ENCODE data around the gene INA. TPM values are rescaled to one million over a fixed set of nuclear protein-coding genes. Genes with fewer than 3 reads are reported as not detected.

The INA gene
- polyA plus RNA-seq, 1 experiment, result 8.5 TPM

- Histone ChIP-seq H3K4me3 (ENCODE audit: low read depth, low read length) (no peak overlapping the region), H3K27me3 (ENCODE audit: control insufficient read depth, insufficient read depth, low read length) (peaks cover 13% of the 10 kb centered on the region), H3K36me3 (ENCODE audit: control insufficient read depth, insufficient read depth, low read length) (no peaks in the 10 kb centered on the region)
- DNase-seq (ENCODE audit: low read depth), result no peak
- POLR2A ChIA-PET, result no interaction called here
- CTCF ChIA-PET, result interaction anchor here (2.3 kb wide), 1 partner anchor 54 kb away, joined by 6 read pairs; no protein-coding TSS in a partner anchor
- no peak for TF ChIP-seq CTCF (IDR thresholded peaks at IDR 0.05; ENCODE audit: insufficient read depth, low read depth, low read length)
Measured at GRCh38 chr10:103280031-103280430, 3.1 kb downstream of the INA start.

GRCh38 chr10:103280506-103280905 is 3.6 kb downstream of the INA start:
- ChIA-PET CTCF (interaction anchor here (0.6 to 2.3 kb wide), 3 partner anchors 36 to 545 kb away, joined by 3 to 6 read pairs (median 5); no protein-coding TSS in a partner anchor), POLR2A (no interaction called here)
- H3K36me3 ChIP-seq (ENCODE audit: control insufficient read depth, insufficient read depth, low read length), result no peaks in the 10 kb centered on the region
- no peak for DNase-seq (ENCODE audit: low read depth)
- H3K27me3 ChIP-seq (ENCODE audit: control insufficient read depth, insufficient read depth, low read length), result peaks cover 13% of the 10 kb centered on the region
- no peak overlapping the region for H3K4me3 ChIP-seq (ENCODE audit: low read depth, low read length)
- no peak for TF ChIP-seq CTCF (IDR thresholded peaks at IDR 0.05; ENCODE audit: insufficient read depth, low read depth, low read length)

GRCh38 chr10:103281753-103282152 is 4.8 kb downstream of the INA start:
- DNase-seq (ENCODE audit: low read depth), result no peak
- no peak for TF ChIP-seq CTCF (IDR thresholded peaks at IDR 0.05; ENCODE audit: insufficient read depth, low read depth, low read length)
- Histone ChIP-seq H3K27me3 (ENCODE audit: control insufficient read depth, insufficient read depth, low read length) (peaks cover 8% of the 10 kb centered on the region), H3K36me3 (ENCODE audit: control insufficient read depth, insufficient read depth, low read length) (no peaks in the 10 kb centered on the region), H3K4me3 (ENCODE audit: low read depth, low read length) (no peak overlapping the region)
- CTCF ChIA-PET, result interaction anchor here (1.6 to 2.3 kb wide), 2 partner anchors 37 to 52 kb away, joined by 3 to 6 read pairs; no protein-coding TSS in a partner anchor
- POLR2A ChIA-PET, result no interaction called here

GRCh38 chr10:103282961-103283360 is 6.0 kb downstream of the INA start:
- Histone ChIP-seq H3K36me3 (ENCODE audit: control insufficient read depth, insufficient read depth, low read length) (no peaks in the 10 kb centered on the region), H3K4me3 (ENCODE audit: low read depth, low read length) (no peak overlapping the region), H3K27me3 (ENCODE audit: control insufficient read depth, insufficient read depth, low read length) (peaks cover 2% of the 10 kb centered on the region)
- no peak for TF ChIP-seq CTCF (IDR thresholded peaks at IDR 0.05; ENCODE audit: insufficient read depth, low read depth, low read length)
- ChIA-PET POLR2A (no interaction called here), CTCF (no interaction called here)
- no peak for DNase-seq (ENCODE audit: low read depth)

- TF ChIP-seq CTCF (IDR thresholded peaks at IDR 0.05; ENCODE audit: insufficient read depth, low read depth, low read length), result no peak
- Histone ChIP-seq H3K36me3 (ENCODE audit: control insufficient read depth, insufficient read depth, low read length) (no peaks in the 10 kb centered on the region), H3K4me3 (ENCODE audit: low read depth, low read length) (no peak overlapping the region), H3K27me3 (ENCODE audit: control insufficient read depth, insufficient read depth, low read length) (no peaks in the 10 kb centered on the region; the same call in 1 of the 2 replicates)
- peak; percentile 13 for DNase-seq (ENCODE audit: low read depth)
- ChIA-PET POLR2A (no interaction called here), CTCF (interaction anchor here (0.6 kb wide), 1 partner anchor 108 kb away, joined by 3 read pairs; no protein-coding TSS in a partner anchor)
Measured at GRCh38 chr10:103284170-103284569, 7.2 kb downstream of the INA start.
